Measurements from ENCODE around the gene PAX2. TPM values are rescaled to one million over a fixed set of nuclear protein-coding genes. Genes with fewer than 3 reads are reported as not detected.

The PAX2 gene
- total and polyA plus RNA-seq, 2 of the 8 experiments (the other 6 are each of a cell fraction or from before 2014, with no cell fraction given) = 0.02 TPM; not detected in 1

DNA sequence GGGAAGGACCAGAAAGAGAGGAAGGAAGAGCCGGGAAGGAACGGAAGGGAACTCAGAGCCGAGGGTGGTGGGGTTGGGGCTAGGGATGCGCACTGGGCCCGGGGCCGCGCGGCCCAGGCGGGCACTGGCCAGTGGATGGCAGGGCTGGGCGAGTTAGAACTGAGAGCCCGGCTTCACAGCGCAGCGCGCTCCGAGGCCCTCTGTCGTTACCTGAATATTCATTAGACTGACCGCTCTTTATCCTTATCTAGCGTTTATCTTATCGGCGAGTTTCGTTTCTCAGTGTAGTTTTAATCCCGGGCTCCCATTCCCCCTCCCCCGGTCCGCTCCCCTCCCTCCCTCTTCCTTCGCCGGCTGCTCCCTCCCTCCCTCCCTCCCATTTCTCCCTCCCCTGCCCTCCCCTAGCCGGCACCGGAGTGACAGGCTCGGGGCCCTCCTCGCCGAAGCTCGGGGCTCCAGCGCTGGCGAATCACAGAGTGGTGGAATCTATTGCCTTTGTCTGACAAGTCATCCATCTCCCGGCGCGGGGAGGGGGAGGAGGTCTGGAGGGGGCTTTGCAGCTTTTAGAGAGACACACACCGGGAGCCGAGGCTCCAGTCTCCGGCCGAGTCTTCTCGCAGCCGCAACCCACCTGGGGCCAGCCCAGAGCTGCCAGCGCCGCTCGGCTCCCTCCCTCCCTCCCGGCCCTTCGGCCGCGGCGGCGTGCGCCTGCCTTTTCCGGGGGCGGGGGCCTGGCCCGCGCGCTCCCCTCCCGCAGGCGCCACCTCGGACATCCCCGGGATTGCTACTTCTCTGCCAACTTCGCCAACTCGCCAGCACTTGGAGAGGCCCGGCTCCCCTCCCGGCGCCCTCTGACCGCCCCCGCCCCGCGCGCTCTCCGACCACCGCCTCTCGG, at the start of gene PAX2 (continued):
- TF ChIP-seq, protein P1, sequence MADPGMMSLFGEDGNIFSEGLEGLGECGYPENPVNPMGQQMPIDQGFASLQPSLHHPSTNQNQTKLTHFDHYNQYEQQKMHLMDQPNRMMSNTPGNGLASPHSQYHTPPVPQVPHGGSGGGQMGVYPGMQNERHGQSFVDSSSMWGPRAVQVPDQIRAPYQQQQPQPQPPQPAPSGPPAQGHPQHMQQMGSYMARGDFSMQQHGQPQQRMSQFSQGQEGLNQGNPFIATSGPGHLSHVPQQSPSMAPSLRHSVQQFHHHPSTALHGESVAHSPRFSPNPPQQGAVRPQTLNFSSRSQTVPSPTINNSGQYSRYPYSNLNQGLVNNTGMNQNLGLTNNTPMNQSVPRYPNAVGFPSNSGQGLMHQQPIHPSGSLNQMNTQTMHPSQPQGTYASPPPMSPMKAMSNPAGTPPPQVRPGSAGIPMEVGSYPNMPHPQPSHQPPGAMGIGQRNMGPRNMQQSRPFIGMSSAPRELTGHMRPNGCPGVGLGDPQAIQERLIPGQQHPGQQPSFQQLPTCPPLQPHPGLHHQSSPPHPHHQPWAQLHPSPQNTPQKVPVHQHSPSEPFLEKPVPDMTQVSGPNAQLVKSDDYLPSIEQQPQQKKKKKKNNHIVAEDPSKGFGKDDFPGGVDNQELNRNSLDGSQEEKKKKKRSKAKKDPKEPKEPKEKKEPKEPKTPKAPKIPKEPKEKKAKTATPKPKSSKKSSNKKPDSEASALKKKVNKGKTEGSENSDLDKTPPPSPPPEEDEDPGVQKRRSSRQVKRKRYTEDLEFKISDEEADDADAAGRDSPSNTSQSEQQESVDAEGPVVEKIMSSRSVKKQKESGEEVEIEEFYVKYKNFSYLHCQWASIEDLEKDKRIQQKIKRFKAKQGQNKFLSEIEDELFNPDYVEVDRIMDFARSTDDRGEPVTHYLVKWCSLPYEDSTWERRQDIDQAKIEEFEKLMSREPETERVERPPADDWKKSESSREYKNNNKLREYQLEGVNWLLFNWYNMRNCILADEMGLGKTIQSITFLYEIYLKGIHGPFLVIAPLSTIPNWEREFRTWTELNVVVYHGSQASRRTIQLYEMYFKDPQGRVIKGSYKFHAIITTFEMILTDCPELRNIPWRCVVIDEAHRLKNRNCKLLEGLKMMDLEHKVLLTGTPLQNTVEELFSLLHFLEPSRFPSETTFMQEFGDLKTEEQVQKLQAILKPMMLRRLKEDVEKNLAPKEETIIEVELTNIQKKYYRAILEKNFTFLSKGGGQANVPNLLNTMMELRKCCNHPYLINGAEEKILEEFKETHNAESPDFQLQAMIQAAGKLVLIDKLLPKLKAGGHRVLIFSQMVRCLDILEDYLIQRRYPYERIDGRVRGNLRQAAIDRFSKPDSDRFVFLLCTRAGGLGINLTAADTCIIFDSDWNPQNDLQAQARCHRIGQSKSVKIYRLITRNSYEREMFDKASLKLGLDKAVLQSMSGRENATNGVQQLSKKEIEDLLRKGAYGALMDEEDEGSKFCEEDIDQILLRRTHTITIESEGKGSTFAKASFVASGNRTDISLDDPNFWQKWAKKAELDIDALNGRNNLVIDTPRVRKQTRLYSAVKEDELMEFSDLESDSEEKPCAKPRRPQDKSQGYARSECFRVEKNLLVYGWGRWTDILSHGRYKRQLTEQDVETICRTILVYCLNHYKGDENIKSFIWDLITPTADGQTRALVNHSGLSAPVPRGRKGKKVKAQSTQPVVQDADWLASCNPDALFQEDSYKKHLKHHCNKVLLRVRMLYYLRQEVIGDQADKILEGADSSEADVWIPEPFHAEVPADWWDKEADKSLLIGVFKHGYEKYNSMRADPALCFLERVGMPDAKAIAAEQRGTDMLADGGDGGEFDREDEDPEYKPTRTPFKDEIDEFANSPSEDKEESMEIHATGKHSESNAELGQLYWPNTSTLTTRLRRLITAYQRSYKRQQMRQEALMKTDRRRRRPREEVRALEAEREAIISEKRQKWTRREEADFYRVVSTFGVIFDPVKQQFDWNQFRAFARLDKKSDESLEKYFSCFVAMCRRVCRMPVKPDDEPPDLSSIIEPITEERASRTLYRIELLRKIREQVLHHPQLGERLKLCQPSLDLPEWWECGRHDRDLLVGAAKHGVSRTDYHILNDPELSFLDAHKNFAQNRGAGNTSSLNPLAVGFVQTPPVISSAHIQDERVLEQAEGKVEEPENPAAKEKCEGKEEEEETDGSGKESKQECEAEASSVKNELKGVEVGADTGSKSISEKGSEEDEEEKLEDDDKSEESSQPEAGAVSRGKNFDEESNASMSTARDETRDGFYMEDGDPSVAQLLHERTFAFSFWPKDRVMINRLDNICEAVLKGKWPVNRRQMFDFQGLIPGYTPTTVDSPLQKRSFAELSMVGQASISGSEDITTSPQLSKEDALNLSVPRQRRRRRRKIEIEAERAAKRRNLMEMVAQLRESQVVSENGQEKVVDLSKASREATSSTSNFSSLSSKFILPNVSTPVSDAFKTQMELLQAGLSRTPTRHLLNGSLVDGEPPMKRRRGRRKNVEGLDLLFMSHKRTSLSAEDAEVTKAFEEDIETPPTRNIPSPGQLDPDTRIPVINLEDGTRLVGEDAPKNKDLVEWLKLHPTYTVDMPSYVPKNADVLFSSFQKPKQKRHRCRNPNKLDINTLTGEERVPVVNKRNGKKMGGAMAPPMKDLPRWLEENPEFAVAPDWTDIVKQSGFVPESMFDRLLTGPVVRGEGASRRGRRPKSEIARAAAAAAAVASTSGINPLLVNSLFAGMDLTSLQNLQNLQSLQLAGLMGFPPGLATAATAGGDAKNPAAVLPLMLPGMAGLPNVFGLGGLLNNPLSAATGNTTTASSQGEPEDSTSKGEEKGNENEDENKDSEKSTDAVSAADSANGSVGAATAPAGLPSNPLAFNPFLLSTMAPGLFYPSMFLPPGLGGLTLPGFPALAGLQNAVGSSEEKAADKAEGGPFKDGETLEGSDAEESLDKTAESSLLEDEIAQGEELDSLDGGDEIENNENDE (IDR thresholded peaks at IDR 0.05; ENCODE audit: insufficient replicate concordance, low read length) = no peak
- TF ChIP-seq RNF2 (IDR thresholded peaks at IDR 0.05; ENCODE audit: borderline replicate concordance, low read depth, low read length, missing control alignments, poor library complexity, severe bottlenecking) = no peak
- TF ChIP-seq CHD1 (IDR thresholded peaks at IDR 0.05; ENCODE audit: low read depth, low read length) = no peak
- TF ChIP-seq E2F6 (IDR thresholded peaks at IDR 0.05) = no peak
- 0 out of 2 replicates have a peak, but pooled peaks have one; percentile 37 for TF ChIP-seq RBBP5 (IDR thresholded peaks at IDR 0.05; ENCODE audit: borderline replicate concordance, low read depth, low read length)
- TF ChIP-seq, protein P2, sequence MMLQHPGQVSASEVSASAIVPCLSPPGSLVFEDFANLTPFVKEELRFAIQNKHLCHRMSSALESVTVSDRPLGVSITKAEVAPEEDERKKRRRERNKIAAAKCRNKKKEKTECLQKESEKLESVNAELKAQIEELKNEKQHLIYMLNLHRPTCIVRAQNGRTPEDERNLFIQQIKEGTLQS (IDR thresholded peaks at IDR 0.05; ENCODE audit: insufficient read depth, low read depth, low read length) = no peak
- no peak for TF ChIP-seq TEAD4 (IDR thresholded peaks at IDR 0.05; ENCODE audit: low read depth, low read length)
- no peak for TF ChIP-seq SIRT6 (IDR thresholded peaks at IDR 0.05; ENCODE audit: low read length)

Measured in H1 (cell line).